ENCODE results near the gene SMARCE1.

DNA sequence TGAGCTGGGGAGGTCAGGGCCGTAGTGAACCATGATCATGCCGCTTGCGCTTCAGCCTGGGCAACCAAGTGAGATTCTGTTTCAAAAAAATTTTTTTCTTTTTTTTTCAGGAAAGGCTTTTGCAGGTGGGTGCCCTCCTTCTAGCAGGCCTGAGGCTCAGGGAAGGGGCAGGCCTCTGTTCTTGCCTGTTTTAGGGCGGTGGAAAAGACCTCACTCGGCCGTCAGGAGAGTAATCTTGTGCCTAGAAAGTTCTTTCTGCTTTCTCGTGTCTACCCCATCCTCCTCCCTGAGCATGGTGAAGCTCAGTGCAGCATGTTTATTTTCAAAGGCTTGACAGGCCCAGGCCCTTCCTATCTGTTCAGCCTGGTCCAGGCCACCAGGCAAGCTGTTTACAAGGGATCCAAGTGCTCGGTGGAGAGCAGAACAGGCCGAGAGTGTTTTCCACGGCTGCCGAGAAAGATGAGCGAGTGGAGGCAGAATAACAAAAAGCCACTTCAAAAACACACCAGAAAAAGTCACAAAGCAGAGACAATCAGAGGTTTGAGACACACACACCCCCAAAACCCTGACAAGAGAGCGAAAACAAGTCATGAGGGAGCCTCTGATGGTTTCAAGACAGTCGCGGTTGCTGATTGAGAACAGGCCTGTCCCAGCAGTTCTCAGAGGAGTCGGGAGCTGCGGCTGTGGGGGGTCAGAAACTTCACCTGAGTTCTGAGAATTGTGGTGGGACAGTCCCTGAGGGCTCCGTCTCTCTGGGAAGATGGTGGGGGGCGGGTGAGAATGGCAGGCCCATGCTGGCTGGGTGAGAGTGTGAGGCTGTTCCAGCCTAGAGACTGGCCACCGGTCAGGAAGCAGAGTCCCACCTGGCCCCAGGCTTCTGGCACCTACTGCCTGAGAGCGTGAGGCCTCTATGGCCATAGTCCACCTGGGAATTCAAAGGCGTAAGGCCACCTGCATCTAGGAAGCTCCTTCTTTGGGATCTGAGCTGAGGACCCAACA, 44.9 kb downstream of the SMARCE1 start:
- no peak for TF ChIP-seq ZNF274 (IDR thresholded peaks at IDR 0.05; ENCODE audit: low read length)
- TF ChIP-seq ZNF274 (tag by site-specific recombination; IDR thresholded peaks at IDR 0.05; ENCODE audit: borderline replicate concordance): no peak
- TF ChIP-seq, protein P1, sequence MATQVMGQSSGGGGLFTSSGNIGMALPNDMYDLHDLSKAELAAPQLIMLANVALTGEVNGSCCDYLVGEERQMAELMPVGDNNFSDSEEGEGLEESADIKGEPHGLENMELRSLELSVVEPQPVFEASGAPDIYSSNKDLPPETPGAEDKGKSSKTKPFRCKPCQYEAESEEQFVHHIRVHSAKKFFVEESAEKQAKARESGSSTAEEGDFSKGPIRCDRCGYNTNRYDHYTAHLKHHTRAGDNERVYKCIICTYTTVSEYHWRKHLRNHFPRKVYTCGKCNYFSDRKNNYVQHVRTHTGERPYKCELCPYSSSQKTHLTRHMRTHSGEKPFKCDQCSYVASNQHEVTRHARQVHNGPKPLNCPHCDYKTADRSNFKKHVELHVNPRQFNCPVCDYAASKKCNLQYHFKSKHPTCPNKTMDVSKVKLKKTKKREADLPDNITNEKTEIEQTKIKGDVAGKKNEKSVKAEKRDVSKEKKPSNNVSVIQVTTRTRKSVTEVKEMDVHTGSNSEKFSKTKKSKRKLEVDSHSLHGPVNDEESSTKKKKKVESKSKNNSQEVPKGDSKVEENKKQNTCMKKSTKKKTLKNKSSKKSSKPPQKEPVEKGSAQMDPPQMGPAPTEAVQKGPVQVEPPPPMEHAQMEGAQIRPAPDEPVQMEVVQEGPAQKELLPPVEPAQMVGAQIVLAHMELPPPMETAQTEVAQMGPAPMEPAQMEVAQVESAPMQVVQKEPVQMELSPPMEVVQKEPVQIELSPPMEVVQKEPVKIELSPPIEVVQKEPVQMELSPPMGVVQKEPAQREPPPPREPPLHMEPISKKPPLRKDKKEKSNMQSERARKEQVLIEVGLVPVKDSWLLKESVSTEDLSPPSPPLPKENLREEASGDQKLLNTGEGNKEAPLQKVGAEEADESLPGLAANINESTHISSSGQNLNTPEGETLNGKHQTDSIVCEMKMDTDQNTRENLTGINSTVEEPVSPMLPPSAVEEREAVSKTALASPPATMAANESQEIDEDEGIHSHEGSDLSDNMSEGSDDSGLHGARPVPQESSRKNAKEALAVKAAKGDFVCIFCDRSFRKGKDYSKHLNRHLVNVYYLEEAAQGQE (tag by site-specific recombination; IDR thresholded peaks at IDR 0.05): no peak
- no peak for TF ChIP-seq ZNF571 (tag by site-specific recombination; IDR thresholded peaks at IDR 0.05)
